ENCODE data around the gene SLC15A4. TPM values are rescaled to one million over a fixed set of nuclear protein-coding genes. Genes with fewer than 3 reads are reported as not detected.

The SLC15A4 gene
- total and polyA plus RNA-seq, 2 of the 4 experiments (the other 2 are of a cell fraction), result 15.4 to 21.9 TPM

- ATAC-seq (ENCODE audit: low read depth) (no peak), DNase-seq (no peak)
- H4K20me1 ChIP-seq (ENCODE audit: insufficient read depth, low read length), result no peaks in the 10 kb centered on the region
- H4K5ac ChIP-seq (ENCODE audit: low read depth, low read length), result no peak overlapping the region
- no peaks in the 10 kb centered on the region for H3K9me1 ChIP-seq (ENCODE audit: insufficient read depth, low read length)
- in situ Hi-C loops (cut with MboI; ENCODE audit: low sequenced_read_pairs) (loop anchor here (25.0 kb wide), 1 partner anchor 1950 kb away; no protein-coding TSS in a partner anchor), intact Hi-C loops (cut with micrococcal nuclease) (no loop called here), dilution Hi-C loops (cut with HindIII; ENCODE audit: low sequenced_read_pairs, unreplicated experiment) (no loop called here)
- H3K36me3 ChIP-seq (ENCODE audit: control insufficient read depth, insufficient read depth, low read length), result peaks cover 8% of the 10 kb centered on the region
- H2BK5ac ChIP-seq (ENCODE audit: low read depth, low read length, poor library complexity, severe bottlenecking), result no peak overlapping the region
- no peak overlapping the region for H4K8ac ChIP-seq (ENCODE audit: low read depth in 2 of 2, low read length in 2 of 2)
- no peak overlapping the region for H2AFZ ChIP-seq (replicated peaks; ENCODE audit: low read length, poor library complexity)
- no peak overlapping the region for H3K14ac ChIP-seq (replicated peaks; ENCODE audit: low read depth, low read length)
- TF ChIP-seq FOS (IDR thresholded peaks at IDR 0.05; ENCODE audit: low read depth, low read length) (no peak), CHD1 (IDR thresholded peaks at IDR 0.05; ENCODE audit: low read depth, low read length) (no peak), ELK1 (IDR thresholded peaks at IDR 0.05; ENCODE audit: borderline replicate concordance, low read depth, low read length) (no peak), BHLHE40 (IDR thresholded peaks at IDR 0.05; ENCODE audit: low read depth, low read length) (no peak), POLR2A (IDR thresholded peaks at IDR 0.05; ENCODE audit: low read depth, low read length) (no peak), NFE2L2 (IDR thresholded peaks at IDR 0.05; ENCODE audit: low read depth, low read length) (no peak), RAD21 (IDR thresholded peaks at IDR 0.05; ENCODE audit: low read length) (no peak), CTCF (conservative IDR thresholded peaks at IDR 0.05; ENCODE audit: low read depth, low read length) (no peak), MAZ (IDR thresholded peaks at IDR 0.05; ENCODE audit: borderline replicate concordance, low read depth, low read length) (no peak), RFX5 (IDR thresholded peaks at IDR 0.05; ENCODE audit: low read depth, low read length) (no peak), MAFK (IDR thresholded peaks at IDR 0.05; ENCODE audit: low read depth, low read length) (no peak), SMC3 (IDR thresholded peaks at IDR 0.05; ENCODE audit: low read depth, low read length) (no peak), CEBPB (IDR thresholded peaks at IDR 0.05; ENCODE audit: low read depth, low read length) (no peak), RCOR1 (IDR thresholded peaks at IDR 0.05; ENCODE audit: insufficient replicate concordance, low read length) (no peak), MXI1 (IDR thresholded peaks at IDR 0.05; ENCODE audit: borderline replicate concordance, low read depth, low read length) (no peak)
- TF ChIP-seq, protein P1, sequence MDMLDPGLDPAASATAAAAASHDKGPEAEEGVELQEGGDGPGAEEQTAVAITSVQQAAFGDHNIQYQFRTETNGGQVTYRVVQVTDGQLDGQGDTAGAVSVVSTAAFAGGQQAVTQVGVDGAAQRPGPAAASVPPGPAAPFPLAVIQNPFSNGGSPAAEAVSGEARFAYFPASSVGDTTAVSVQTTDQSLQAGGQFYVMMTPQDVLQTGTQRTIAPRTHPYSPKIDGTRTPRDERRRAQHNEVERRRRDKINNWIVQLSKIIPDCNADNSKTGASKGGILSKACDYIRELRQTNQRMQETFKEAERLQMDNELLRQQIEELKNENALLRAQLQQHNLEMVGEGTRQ (IDR thresholded peaks at IDR 0.05; ENCODE audit: low read depth, low read length), result no peak
- WGBS, 2 experiments (ENCODE audit: extremely low coverage in 2 of 2, insufficient read length in 1 of 2), result 94% methylated on average over 3 of the region's 17 CpGs; no CpG with 5 or more reads in 1 of the 2 experiments
- H3K56ac ChIP-seq (ENCODE audit: extremely low read depth, insufficient read depth, low read length), result no peak overlapping the region
- BruUV-seq (replicated peaks), result no TSS peak
- H2AK5ac ChIP-seq (ENCODE audit: low read depth, low read length), result no peak overlapping the region
- no peak overlapping the region for H3K9ac ChIP-seq (ENCODE audit: low read depth, low read length)
- H3K79me1 ChIP-seq (ENCODE audit: low read depth in 1 of 2, low read length in 2 of 2), result no peaks in the 10 kb centered on the region
- H3K18ac ChIP-seq (ENCODE audit: low read depth, low read length), result no peak overlapping the region
- no peak overlapping the region for H3K27ac ChIP-seq (ENCODE audit: insufficient read depth, low read length)
- no peak overlapping the region for H4K91ac ChIP-seq (ENCODE audit: insufficient read depth, low read depth, low read length)
- H3K27me3 ChIP-seq (ENCODE audit: control insufficient read depth, insufficient read depth, low read length), result no peaks in the 10 kb centered on the region
- no peak overlapping the region for H3K23ac ChIP-seq (ENCODE audit: low read depth, low read length)
- ChIA-PET POLR2A (ENCODE audit: unreplicated experiment) (no interaction called here), CTCF (no interaction called here)
- H3K4ac ChIP-seq (ENCODE audit: low read depth, low read length), result no peak overlapping the region
- no peak overlapping the region for H2BK15ac ChIP-seq (ENCODE audit: low read depth, low read length)
- no peaks in the 10 kb centered on the region for H3K4me1 ChIP-seq (ENCODE audit: control insufficient read depth, insufficient read depth, low read length)
- H3K4me2 ChIP-seq (ENCODE audit: low read depth, low read length), result no peak overlapping the region
- no peaks in the 10 kb centered on the region for H3K9me3 ChIP-seq (ENCODE audit: control insufficient read depth, insufficient read depth, low read length)
- H2BK20ac ChIP-seq (ENCODE audit: low read depth, low read length), result no peak overlapping the region
- H2AK9ac ChIP-seq (replicated peaks; ENCODE audit: low read depth, low read length, poor library complexity), result no peak overlapping the region
- no peak overlapping the region for H3K4me3 ChIP-seq (ENCODE audit: insufficient read depth, low read depth, low read length)
- no peak overlapping the region for H2BK120ac ChIP-seq (ENCODE audit: low read depth, low read length)
These were observed 36.9 kb downstream of the SLC15A4 start for GRCh38 chr12:128786741-128787391.

All from IMR-90 (cell line).